Fibroblast of lung (primary cell): Measurements from ENCODE around the gene GYPE.
"Not testable (repeated sequence)": the region's sequence is repeated elsewhere in the genome, so short reads cannot be mapped to it uniquely, and the experiment has no call there.

ENCODE experiments used
- EZH2 ChIP-seq: IDR thresholded peaks from 2 replicates; pipeline ENCODE4 v1.5.1; 2012; ENCODE audit warnings: low read length, control low read depth, mild to moderate bottlenecking; ENCODE audit errors: missing control alignments
- TF ChIP-seq, protein P1 (sequence below), 2 donors: IDR thresholded peaks in 1 of 2; conservative IDR thresholded peaks in 1 of 2; 1 replicate in 1 of 2; 2 replicates in 1 of 2; pipeline ENCODE4 v1.5.1; 2011 to 2012; ENCODE audit warnings: low read length in 2 of 2, control low read depth in 1 of 2, inconsistent platforms in 1 of 2, low read depth in 1 of 2, mild to moderate bottlenecking in 1 of 2

DNA sequence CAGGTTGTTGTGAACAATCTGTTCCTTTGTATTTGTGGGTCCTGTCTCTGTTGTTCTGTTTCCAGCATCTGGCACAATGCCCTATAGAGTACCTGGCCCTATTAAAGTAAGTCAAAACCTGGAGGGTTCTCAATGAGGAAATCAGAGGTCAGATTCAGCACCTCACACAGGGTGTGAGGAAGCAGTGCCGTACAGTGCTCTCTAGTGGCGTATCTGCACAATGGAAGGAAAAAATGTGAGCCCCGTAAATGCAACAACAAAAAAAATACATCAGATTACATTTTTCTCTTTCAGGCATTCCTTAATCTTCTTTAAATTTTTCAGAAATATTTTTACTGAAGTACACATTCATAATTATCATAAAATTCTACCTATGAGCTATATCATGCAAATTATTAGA, 2.5 kb upstream of the GYPE start:
- TF ChIP-seq, protein P1, sequence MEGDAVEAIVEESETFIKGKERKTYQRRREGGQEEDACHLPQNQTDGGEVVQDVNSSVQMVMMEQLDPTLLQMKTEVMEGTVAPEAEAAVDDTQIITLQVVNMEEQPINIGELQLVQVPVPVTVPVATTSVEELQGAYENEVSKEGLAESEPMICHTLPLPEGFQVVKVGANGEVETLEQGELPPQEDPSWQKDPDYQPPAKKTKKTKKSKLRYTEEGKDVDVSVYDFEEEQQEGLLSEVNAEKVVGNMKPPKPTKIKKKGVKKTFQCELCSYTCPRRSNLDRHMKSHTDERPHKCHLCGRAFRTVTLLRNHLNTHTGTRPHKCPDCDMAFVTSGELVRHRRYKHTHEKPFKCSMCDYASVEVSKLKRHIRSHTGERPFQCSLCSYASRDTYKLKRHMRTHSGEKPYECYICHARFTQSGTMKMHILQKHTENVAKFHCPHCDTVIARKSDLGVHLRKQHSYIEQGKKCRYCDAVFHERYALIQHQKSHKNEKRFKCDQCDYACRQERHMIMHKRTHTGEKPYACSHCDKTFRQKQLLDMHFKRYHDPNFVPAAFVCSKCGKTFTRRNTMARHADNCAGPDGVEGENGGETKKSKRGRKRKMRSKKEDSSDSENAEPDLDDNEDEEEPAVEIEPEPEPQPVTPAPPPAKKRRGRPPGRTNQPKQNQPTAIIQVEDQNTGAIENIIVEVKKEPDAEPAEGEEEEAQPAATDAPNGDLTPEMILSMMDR (conservative IDR thresholded peaks at IDR 0.05 in 1 of 2, IDR thresholded peaks at IDR 0.05 in 1 of 2; ENCODE audit: low read depth in 1 of 2, low read length in 2 of 2), result peak in 1 of 2 donors; percentile 34
- not testable (repeated sequence) for TF ChIP-seq EZH2
